HG03060 (cell line): ENCODE results near the gene CSGALNACT2.

ENCODE experiments used
- ATAC-seq: cut with Tn5 transposase; IDR thresholded peaks from one replicate; pipeline ENCODE4 v1.9.1; 2021; ENCODE audit warnings: low read depth, moderate number of reproducible peaks; ENCODE audit not compliant: unreplicated experiment

Gene CSGALNACT2

DNA sequence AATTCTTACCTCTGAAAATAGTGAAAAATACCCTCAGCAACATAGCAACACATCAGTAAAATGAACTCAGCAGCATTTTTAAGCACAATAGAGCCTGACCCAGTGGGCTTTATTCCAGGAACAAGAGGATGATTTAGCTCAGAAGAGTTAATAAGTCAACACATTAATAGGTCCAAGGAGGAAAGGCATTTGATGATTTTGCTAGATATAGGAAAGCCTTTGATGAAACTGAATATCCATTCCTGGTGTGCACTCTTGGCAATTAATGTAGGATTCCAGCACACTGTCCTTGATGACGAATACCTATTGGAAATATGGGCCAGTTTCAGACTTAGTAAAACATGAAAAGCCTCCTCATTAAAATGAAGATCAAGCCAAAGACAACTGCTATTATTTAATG is 86.1 kb downstream of the CSGALNACT2 start:
- ATAC-seq = no peak

DNA sequence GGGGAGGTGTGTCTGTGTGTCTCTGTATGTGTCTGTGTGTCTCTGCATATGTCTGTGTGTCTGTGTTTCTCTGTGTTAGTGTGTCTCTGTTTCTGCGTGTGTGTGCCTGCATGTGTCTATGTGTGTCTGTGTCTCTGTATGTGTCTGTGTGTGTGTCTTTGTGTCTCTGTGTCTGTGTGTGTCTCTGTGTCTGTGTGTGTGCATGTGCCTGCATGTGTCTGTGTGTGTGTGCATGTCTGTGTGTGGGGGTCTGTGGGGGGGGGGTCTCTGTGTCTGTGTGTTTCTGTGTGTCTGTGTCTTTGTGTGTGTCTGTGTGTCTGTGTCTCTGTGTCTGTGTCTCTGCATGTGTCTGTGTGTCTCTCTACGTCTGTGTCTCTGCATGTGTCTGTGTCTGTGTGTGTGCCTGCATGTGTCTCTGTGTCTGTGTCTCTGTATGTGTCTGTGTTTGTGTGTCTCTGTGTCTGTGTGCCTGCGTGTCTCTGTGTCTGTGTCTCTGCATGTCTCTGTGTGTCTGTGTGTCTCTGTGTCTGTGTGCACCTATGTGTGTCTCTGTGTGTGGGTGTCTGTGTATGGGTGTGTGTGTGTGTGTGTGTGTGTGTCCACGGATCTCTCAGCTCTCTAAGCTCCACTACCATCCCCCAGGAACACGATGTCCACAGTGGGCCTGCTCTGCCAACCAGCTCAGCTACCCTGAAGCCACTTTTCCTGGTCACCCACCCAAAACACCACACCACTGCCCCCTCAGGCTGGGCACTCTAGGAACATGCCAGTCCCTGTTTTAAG is 87.0 kb downstream of the CSGALNACT2 start:
- no peak for ATAC-seq

DNA sequence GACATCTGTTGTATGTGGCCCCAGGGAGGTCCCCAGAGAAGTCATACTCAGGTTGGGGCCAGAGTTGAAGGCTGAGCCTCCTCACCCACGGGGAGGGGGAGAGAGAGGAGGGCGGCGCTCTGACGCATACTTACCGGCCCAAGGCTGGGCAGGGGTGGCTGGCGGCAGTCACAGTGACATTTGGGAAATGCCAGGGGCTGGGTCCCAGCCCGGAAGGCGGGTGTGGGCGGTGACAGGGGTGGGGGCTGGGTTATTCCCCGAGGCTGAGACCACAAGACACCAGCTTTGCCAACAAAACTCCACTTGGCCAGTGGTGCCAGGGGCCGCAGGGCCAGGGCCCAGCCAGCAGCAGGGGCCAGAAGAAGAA is 87.5 kb downstream of the CSGALNACT2 start:
- no peak for ATAC-seq

DNA sequence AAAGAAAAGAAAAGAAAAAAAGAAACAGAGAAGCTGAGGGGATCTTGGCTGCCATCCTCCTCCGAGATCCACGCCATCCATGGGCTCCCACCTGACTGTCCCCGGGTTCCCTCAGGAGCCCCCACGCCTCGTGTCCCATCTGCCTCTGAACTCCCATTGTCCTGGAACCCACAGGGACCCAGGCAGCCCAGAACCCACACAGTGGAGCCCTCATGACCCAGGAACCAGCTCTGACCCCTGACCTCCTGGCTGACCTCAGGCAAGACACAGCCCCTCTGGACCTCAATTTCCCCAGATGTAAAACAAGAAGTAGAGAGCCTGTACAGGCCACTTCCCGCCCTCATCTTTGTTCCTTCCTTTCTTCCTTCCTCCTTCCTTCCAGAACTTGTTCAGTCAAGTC is 88.2 kb downstream of the CSGALNACT2 start:
- ATAC-seq = no peak

- ATAC-seq = no peak
Observed at GRCh38 chr10:43226851-43227845, 88.9 kb downstream of the CSGALNACT2 start.

DNA sequence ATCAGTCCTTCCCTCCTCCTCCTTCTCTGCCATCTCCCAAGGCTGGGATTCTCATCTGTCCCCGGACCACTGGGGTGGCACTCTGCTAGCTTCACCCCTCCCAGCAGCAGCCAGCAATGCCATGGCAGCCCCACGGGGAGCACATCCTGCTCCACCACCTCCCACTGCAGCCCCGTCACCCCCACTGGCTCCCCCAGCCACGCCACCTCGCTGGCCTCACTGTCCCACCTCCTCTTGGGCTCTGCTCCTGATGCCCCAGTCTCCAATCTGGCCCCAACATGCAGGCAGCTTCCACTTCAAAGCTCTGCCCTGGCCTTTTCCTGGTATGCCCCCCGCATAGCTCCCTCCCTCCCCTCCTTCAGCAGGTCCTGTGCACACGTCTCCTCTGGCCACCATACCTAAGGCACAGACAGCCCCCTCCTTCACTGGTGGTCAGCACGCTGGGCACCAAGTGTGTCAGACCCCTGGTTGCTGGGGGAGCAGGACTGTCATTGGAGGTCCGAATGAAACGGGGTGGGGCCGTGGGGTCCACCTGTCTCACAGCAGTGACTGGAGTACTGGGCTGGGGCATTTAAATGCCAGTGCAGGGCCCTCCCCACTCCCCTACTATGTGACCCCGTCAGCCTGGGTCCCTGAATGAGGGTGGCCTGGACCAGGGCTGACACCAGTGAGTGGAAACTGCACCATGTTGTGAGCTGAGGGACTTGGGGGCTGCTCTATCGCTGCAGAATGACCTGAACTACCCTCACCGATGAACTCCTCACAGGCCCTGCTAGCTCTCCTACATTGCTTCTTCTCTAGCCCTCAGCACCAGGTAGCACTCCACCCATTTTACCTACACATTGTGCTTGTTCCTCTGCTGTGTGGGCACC is 89.9 kb downstream of the CSGALNACT2 start:
- ATAC-seq = no peak

- no peak for ATAC-seq
Observed at GRCh38 chr10:43228783-43229207, 90.5 kb downstream of the CSGALNACT2 start.

DNA sequence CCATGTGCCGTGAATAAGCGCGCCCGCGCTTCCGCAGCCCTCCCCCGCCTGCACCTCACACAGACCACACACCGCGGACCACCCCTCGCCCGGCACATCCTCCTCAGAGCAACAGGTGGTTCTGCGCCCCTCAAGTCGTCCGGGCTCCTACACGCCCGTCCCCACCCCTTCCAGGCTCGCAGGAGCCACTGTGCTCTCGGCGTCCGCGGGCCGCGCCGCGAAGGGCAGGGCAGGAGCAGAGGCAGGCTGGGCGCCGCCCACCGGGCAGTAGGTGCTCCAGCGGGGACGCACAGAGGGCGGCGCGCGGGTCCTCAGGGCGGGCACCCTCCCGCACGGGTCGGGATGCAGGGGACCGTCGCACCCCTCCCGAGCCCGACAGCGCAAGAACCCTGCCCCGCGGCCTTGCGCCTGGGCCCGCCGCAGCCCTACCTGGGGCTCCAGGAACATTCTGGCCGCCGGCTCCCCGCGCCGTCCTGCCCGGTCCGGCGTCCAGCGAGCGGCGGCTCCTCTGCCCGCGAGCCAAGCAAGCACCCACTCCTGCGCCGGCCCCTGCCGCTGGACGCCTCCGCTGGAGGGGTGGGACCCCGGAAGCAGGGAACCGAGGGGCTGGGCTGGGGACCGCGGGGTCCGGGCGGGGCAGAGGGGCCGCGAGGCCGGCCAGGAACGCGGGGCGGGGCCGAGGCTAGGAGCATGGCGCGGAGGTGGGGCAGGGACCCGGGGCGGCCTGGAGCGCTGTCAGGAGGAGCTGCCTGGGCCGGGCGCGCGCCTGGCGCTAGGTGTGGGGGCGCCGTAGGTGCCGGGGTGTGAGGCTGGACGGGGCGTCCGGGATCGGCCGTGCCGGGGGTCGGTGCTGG is 91.2 kb downstream of the CSGALNACT2 start:
- ATAC-seq = no peak

GRCh38 chr10:43230101-43230908 is 92.1 kb downstream of the CSGALNACT2 start:
- ATAC-seq = no peak

DNA sequence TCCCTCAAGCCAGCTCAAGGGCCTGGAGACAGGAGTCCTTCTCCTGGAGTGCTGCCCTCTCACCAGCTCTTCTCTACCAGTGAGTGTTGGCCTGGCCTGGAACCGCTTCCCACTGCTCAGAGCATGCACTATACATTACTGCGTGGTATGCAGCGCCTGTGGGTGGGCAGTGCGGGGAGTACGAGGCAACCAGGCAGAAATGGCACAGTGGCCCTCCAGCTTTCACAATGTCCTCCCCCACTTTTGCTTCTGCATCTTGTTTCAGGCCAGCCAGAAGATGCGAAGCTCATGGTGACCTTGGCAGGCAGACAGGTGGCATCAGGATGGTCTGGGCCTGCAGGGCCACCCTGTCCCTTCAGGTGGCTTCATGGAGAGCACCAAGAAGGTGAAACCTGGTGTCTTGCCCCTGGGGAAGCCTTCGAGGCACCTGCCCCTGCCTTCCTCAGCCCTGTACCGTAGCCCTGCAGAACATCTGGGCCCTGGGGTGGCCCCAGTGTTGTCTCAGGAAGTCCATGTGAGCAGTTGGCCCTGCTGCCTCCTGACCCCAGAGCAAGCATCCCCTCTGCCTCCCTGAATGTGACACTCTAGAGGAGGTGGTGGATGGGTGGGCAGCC is 92.8 kb downstream of the CSGALNACT2 start:
- ATAC-seq = no peak

DNA sequence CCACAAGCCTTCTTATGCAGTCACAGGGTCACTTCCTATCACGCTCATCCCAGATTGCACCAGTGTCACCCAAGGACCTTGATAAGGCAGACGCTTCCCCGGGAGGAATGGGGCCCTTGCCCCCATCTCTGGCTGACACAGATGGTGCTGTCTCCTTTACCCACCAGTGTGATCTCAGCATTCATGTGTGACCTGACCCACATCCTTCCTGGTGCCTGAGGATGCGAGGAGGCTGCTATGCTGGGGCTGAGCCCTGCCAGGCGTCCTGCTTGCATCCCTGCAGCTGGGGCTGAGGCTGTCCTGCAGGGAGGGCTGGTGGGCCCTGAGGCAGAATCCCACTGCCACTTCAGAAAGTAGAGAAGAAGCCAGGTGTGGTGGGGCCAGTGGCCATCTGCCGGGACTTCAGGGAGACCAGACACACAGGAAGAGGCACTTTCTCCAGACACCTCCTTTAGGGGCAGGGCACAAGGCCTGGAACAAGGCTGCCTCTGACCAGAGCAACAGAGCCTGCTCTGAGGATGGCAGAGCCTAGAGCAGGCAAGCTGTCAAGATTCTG is 93.4 kb downstream of the CSGALNACT2 start:
- ATAC-seq = no peak

DNA sequence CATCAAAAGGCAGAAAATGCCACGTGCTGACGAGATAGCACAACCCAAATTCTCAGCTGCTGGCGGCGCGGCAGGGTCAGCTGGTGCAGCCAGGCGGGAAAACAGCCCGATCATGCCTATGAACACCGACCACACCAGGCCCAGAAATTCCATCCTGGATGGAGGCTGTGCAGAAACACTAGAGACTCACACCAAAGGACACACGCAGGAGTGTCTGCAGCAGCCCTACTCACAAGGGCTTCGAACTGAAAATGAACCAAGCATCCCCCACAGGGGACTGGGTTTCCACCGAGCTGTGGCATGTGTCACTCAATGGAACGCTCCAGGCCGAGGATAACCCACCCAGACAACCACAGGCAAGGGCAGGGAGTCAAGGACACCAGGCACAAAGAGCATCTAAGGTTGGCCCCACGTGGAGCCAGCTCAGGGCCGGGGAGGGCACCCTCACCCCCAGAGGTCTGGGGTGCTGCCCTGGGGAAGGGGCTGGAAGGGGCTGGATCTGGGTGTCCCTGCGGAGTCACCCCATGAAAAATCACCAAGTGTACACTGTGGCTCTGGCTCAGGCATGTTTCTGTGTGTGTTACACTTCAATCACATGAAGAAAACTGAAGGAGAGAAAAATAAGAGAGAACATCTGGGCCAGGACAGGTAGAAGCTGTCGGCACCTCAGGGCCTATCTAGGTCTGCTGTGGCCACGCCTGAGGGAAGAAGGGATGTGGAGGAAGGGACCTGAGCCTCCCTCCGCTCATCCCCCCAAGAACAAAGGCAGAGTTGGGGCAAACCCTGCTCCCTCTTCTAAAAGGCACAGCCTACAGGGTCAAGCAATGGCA is 95.6 kb downstream of the CSGALNACT2 start:
- no peak for ATAC-seq

DNA sequence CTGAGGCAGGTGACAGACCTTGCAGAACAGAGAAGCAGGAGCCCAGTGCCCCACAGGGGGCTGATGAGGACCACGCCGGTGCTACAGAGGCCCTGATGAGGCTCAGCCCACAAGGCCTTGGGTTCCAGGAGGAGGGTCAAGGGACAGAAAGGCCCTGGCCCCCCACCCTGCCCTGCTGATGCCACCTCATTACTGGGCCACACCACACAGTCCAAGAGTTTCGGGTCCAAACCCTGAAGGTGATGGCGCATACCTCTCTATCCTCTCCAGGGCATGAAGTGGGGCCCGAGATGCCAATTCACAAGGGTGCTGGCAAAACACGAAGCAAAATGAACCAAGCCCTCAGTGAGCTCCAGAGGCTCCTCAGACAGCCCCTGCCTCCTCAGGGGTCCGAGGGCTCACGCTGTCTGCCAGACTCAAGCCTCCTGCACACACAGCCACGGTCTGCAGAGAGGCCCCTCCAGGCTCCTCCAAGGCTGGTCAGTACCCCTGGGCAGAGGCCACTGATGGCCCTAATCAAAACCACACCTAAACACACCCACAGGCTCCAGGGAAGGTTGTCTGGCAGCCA is 96.3 kb downstream of the CSGALNACT2 start:
- no peak for ATAC-seq
